Fibroblast of villous mesenchyme (primary cell): ENCODE data around the gene KIRREL3. TPM values are rescaled to one million over a fixed set of nuclear protein-coding genes. Genes with fewer than 3 reads are reported as not detected.

Source experiments
- DNase-seq: peaks from one replicate; pipeline ENCODE4 v3.0.0-alpha.2; 2010; ENCODE audit warnings: low read depth
- H3K4me3 ChIP-seq: 2 replicates; pipeline ENCODE4 v1.5.1; 2011; ENCODE audit warnings: low read depth, mild to moderate bottlenecking, low read length
- CTCF ChIP-seq: IDR thresholded peaks from 2 replicates; pipeline ENCODE4 v1.5.1; 2012; ENCODE audit warnings: low read depth, mild to moderate bottlenecking, low read length; ENCODE audit not compliant: insufficient read depth
- total RNA-seq: library from RNA; depleted of rRNA; stranded (reverse); fragments of >200 nt; gene quantifications from 2 replicates; pipeline ENCODE4 v1.2.3, GENCODE V29; 2012

KIRREL3 gene
- total RNA-seq, 1 donor: 9.9 TPM

GRCh38 chr11:126419801-126420697 lies 580.5 kb downstream of the KIRREL3 start:
- H3K4me3 ChIP-seq: no peak overlapping the region
- TF ChIP-seq CTCF: no peak
- DNase-seq: peak; percentile 70

- TF ChIP-seq CTCF: no peak
- DNase-seq: no peak
- no peak overlapping the region for H3K4me3 ChIP-seq
These were observed 581.7 kb downstream of the KIRREL3 start for GRCh38 chr11:126418887-126419286.

- H3K4me3 ChIP-seq: peak overlapping the region; percentile 53
- no peak for DNase-seq
- TF ChIP-seq CTCF: no peak
These were observed 583.3 kb downstream of the KIRREL3 start for GRCh38 chr11:126417091-126417862.

DNA sequence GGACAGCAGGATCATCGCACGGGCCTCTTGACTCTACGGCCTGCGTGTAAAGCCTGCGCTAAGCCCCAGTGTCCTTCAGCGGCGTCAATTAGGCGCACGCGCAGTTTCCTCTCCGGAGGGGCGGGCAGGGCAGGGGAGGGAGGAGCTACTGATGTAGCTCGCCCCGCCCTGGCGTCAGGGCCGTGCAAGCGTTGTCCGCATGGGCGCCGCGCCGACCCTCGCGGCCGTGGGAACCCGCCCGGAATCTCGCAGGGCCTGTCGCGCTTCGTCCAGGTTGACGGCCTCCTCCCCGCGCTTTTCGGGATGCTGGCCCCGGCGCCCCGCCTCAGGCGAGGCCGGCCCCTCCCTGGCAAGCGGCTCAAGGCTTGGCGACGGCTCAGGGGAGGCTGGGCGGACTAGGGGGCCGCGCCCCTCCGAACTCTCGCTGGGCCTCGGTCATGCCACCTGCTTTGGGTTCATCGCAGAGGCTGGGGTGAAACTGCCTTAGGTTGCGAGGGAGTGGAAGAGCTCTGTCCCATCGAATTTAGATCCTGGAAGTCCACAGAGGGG lies 584.0 kb downstream of the KIRREL3 start:
- TF ChIP-seq CTCF: no peak
- H3K4me3 ChIP-seq: peak overlapping the region; percentile 53
- peak; percentile 88 for DNase-seq

DNA sequence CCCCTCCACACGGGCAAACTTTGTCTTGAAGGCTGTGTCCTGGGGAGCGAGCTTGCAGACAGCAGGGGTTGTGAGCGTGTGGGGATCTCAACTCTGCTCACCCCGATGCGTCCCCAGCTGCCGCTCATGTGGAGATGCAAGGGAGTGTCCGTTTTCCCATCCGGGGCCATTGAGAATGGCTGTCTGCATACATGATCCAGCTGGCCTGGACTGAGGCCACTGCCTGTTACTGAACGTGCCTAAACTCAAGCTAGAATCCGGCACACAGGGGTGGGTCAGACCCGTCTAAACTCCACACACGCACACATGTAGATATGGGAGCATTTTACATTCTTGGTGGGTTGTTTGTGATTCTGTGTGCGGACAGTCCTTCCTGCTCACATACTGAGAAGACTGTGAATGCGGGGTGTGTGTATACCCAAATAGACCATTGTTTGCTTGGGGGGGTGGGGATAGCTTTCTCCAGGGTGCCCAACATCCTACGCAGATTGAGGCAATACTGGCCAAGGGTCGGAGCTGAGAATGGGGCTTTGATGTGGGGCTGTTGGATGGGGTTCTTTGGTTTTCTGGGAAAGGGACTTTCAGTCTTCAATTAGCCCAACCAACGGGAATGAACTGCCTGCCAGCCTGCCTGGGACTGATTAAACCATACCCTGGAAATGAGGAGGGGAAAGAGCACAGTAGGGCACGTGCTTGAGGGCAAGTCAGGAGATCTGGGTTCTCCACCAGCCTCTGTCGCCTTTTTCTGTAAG lies 584.7 kb downstream of the KIRREL3 start:
- H3K4me3 ChIP-seq: no peak overlapping the region
- no peak for TF ChIP-seq CTCF
- DNase-seq: peak; percentile 39

DNA sequence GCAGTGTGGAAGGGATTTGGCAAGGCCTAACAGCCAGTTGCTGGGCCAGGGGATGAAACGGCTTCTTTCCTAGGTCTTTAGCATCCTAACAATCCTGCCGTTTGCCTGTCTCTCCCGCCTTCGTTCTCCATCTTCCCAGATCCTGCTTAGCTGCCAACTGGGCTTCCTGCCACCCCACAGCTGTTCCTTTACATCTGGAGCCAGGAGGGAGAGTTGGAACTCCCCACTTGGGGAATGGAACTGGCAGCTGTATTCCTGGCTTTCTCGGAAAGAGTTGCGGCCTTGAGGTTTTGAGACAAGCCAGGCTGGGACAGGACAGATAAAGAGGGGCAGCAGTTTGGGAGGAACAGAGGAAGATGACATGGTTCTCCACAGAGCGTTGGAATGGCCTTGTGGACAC lies 585.4 kb downstream of the KIRREL3 start:
- no peak overlapping the region for H3K4me3 ChIP-seq
- TF ChIP-seq CTCF: no peak
- DNase-seq: peak; percentile 68
